ENCODE data around the gene SULT1A2. TPM values are rescaled to one million over a fixed set of nuclear protein-coding genes. Genes with fewer than 3 reads are reported as not detected.

The SULT1A2 gene
- total RNA-seq, 4 donors from 2014 or later, result 2.4 to 11.8 (median 6.1) TPM; not detected in 1

- Histone ChIP-seq H3K9me3 (no peaks in the 10 kb centered on the region), H3K4me1 (peaks cover 0 to 5% (median 0%) of the 10 kb centered on the region in 4 donors), H3K27ac (no peak overlapping the region), H3K4me3 (no peak overlapping the region), H3K27me3 (peaks cover 0 to 6% of the 10 kb centered on the region in 2 donors), H3K36me3 (no peaks in the 10 kb centered on the region)
- no peak for DNase-seq (ENCODE audit: low spot score in 2 of 2)
- no peak for TF ChIP-seq EP300 (IDR thresholded peaks at IDR 0.05)
- no peak for TF ChIP-seq CTCF (IDR thresholded peaks at IDR 0.05)
- TF ChIP-seq POLR2A (IDR thresholded peaks at IDR 0.05), result no peak
- 86 to 91% methylated on average over 3 of the region's 3 CpGs for WGBS, 2 donors
Observed at GRCh38 chr16:28544998-28545397, 51.9 kb downstream of the SULT1A2 start.

GRCh38 chr16:28543072-28543471 is 53.8 kb downstream of the SULT1A2 start:
- H3K9me3 ChIP-seq, result no peaks in the 10 kb centered on the region
- H3K4me1 ChIP-seq, result peaks cover 0 to 17% (median 5%) of the 10 kb centered on the region in 4 donors
- peak in 1 of 2 donors; percentile 44 for DNase-seq (ENCODE audit: low spot score in 2 of 2)
- no peak overlapping the region for H3K4me3 ChIP-seq
- WGBS, 2 donors, result 69 to 77% methylated on average over 7 of the region's 7 CpGs
- H3K27ac ChIP-seq, result peak overlapping the region in 2 of 4 donors; percentile 54 to 56
- peaks cover 0 to 6% of the 10 kb centered on the region in 2 donors for H3K27me3 ChIP-seq
- H3K36me3 ChIP-seq, result no peaks in the 10 kb centered on the region
- TF ChIP-seq CTCF (IDR thresholded peaks at IDR 0.05) (no peak), EP300 (IDR thresholded peaks at IDR 0.05) (peak; percentile 54 to 71)

GRCh38 chr16:28542646-28543045 is 54.2 kb downstream of the SULT1A2 start:
- Histone ChIP-seq H3K27ac (peak overlapping the region in 2 of 4 donors; percentile 54 to 56), H3K4me3 (no peak overlapping the region), H3K4me1 (peaks cover 0 to 21% (median 5%) of the 10 kb centered on the region in 4 donors), H3K9me3 (no peaks in the 10 kb centered on the region), H3K27me3 (peaks cover 0 to 6% of the 10 kb centered on the region in 2 donors), H3K36me3 (no peaks in the 10 kb centered on the region)
- 76 to 79% methylated on average over 7 of the region's 7 CpGs for WGBS, 2 donors
- no peak for DNase-seq (ENCODE audit: low spot score in 2 of 2)
- TF ChIP-seq POLR2A (IDR thresholded peaks at IDR 0.05) (no peak), CTCF (IDR thresholded peaks at IDR 0.05) (no peak), EP300 (IDR thresholded peaks at IDR 0.05) (no peak)

Other genes starting within 250 kb of the SULT1A2 start
- gene NPIPB6, start 233.5 kb downstream of the SULT1A2 start, total RNA-seq, result 1 to 10 TPM in 2 of 4 donors, not detected in 2; 4.5 to 6.1 TPM
- 100 to 1,000 TPM; 185 to 265 (median 230) TPM for gene EIF3CL, start 193.2 kb downstream of the SULT1A2 start, total RNA-seq
- not detected for gene NPIPB7, start 124.7 kb downstream of the SULT1A2 start, total RNA-seq
- 10 to 100 TPM; 25.8 to 45.1 (median 29.7) TPM for gene CLN3, start 105.0 kb downstream of the SULT1A2 start, total RNA-seq
- 1 to 10 TPM; 1.3 to 4.5 (median 1.8) TPM for gene APOBR, start 102.4 kb downstream of the SULT1A2 start, total RNA-seq
- gene IL27, start 90.2 kb downstream of the SULT1A2 start, total RNA-seq, result not detected
- 10 to 100 TPM; 33.0 to 57.2 (median 53.4) TPM for gene NUPR1, start 58.1 kb downstream of the SULT1A2 start, total RNA-seq
- gene SGF29, start 43.1 kb downstream of the SULT1A2 start, total RNA-seq, result 10 to 100 TPM; 31.9 to 52.1 (median 36.1) TPM
- gene SULT1A1, start 13.0 kb upstream of the SULT1A2 start, total RNA-seq, result 10 to 100 TPM; 30.9 to 59.8 (median 43.7) TPM
- 1 to 10 TPM in 2 of 4 donors, not detected in 2; 1.3 to 2.4 TPM for gene NPIPB8, start 41.0 kb upstream of the SULT1A2 start, total RNA-seq
- gene EIF3C, start 114.4 kb upstream of the SULT1A2 start, total RNA-seq, result 100 to 1,000 TPM; 158 to 275 (median 197) TPM
- gene NPIPB9, start 154.7 kb upstream of the SULT1A2 start, total RNA-seq, result 10 to 100 TPM in 2 of 4 donors, 1 to 10 TPM in 2; 8.4 to 15.9 (median 10.9) TPM
- gene ATXN2L, start 225.9 kb upstream of the SULT1A2 start, total RNA-seq, result 100 to 1,000 TPM in 1 of 4 donors, 10 to 100 TPM in 3; 57.6 to 121 (median 87.7) TPM
- gene TUFM, start 249.3 kb upstream of the SULT1A2 start, total RNA-seq, result 100 to 1,000 TPM in 3 of 4 donors, 10 to 100 TPM in 1; 88.1 to 136 (median 116) TPM

Data from tibial nerve (tissue), 4 donors.